Liver (tissue), 9 donors: ENCODE data around the gene KSR2. TPM values are rescaled to one million over a fixed set of nuclear protein-coding genes. Genes with fewer than 3 reads are reported as not detected.

Source experiments
- DNase-seq: peaks from one replicate; pipeline ENCODE4 v3.0.0-alpha.2; 2017; ENCODE audit warnings: low spot score
- H3K27ac ChIP-seq, 2 donors: one replicate each; pipeline ENCODE4 v1.7.0; 2013; ENCODE audit warnings: inconsistent platforms in 2 of 2, low read length in 2 of 2, control low read depth in 1 of 2, low read depth in 1 of 2, mild to moderate bottlenecking in 1 of 2
- H3K27me3 ChIP-seq, 4 donors: one replicate each; pipeline versions ENCODE4 v1.6.1 to v1.7.0; 2013; ENCODE audit warnings: low read length in 3 of 4, inconsistent platforms in 1 of 4, mild to moderate bottlenecking in 1 of 4, moderate library complexity in 1 of 4; ENCODE audit not compliant: control insufficient read depth in 4 of 4, insufficient read depth in 4 of 4
- H3K36me3 ChIP-seq, 4 donors: one replicate each; pipeline versions ENCODE4 v1.6.1 to v1.7.0; 2013; ENCODE audit warnings: low read length in 3 of 4, mild to moderate bottlenecking in 3 of 4, low read depth in 1 of 4, moderate library complexity in 1 of 4; ENCODE audit not compliant: control insufficient read depth in 4 of 4, insufficient read depth in 3 of 4
- H3K4me1 ChIP-seq, 4 donors: one replicate each; pipeline versions ENCODE4 v1.6.1 to v1.7.0; 2013; ENCODE audit warnings: low read length in 3 of 4, mild to moderate bottlenecking in 3 of 4, moderate library complexity in 1 of 4; ENCODE audit not compliant: control insufficient read depth in 4 of 4, insufficient read depth in 4 of 4
- H3K4me3 ChIP-seq, 3 donors: one replicate each; pipeline versions ENCODE4 v1.6.1 to v1.7.0; 2013; ENCODE audit warnings: low read length in 3 of 3, control low read depth in 1 of 3, low read depth in 1 of 3, mild to moderate bottlenecking in 1 of 3
- H3K9ac ChIP-seq, 2 donors: one replicate each; pipeline ENCODE4 v1.7.0; 2013; ENCODE audit warnings: low read length in 2 of 2, mild to moderate bottlenecking in 2 of 2, moderate library complexity in 2 of 2, control low read depth in 1 of 2, low read depth in 1 of 2
- H3K9me3 ChIP-seq, 4 donors: one replicate each; pipeline versions ENCODE4 v1.6.1 to v1.7.0; 2013; ENCODE audit warnings: low read length in 3 of 4; ENCODE audit not compliant: control insufficient read depth in 4 of 4
- EGR1 ChIP-seq, 2 donors: IDR thresholded peaks; 2 replicates each; pipeline ENCODE4 v1.6.1; 2016 to 2018; ENCODE audit warnings: antibody characterized with exemption in 2 of 2, low read depth in 2 of 2
- FOXA1 ChIP-seq: IDR thresholded peaks from 2 replicates; pipeline ENCODE4 v1.6.1; 2016; ENCODE audit warnings: antibody characterized with exemption
- FOXA2 ChIP-seq: IDR thresholded peaks from 2 replicates; pipeline ENCODE4 v1.6.1; 2016; ENCODE audit warnings: antibody characterized with exemption
- GABPA ChIP-seq, 2 donors: IDR thresholded peaks in 1 of 2; conservative IDR thresholded peaks in 1 of 2; 2 replicates each; pipeline ENCODE4 v1.6.1; 2016; ENCODE audit warnings: antibody characterized with exemption in 2 of 2, mild to moderate bottlenecking in 1 of 2, moderate library complexity in 1 of 2
- HNF4A ChIP-seq, 2 donors: conservative IDR thresholded peaks; 2 replicates each; pipeline ENCODE4 v1.6.1; 2016; ENCODE audit warnings: antibody characterized with exemption in 2 of 2, mild to moderate bottlenecking in 2 of 2
- NR2F2 ChIP-seq: IDR thresholded peaks from 2 replicates; pipeline ENCODE4 v1.6.1; 2016; ENCODE audit warnings: antibody characterized with exemption
- RAD21 ChIP-seq, 2 donors: IDR thresholded peaks; 2 replicates each; pipeline ENCODE4 v1.6.1; 2016; ENCODE audit warnings: antibody characterized with exemption in 2 of 2, mild to moderate bottlenecking in 2 of 2
- REST ChIP-seq: IDR thresholded peaks from 2 replicates; pipeline ENCODE4 v1.6.1; 2016; ENCODE audit warnings: antibody characterized with exemption, mild to moderate bottlenecking
- RXRA ChIP-seq, 2 donors: IDR thresholded peaks; 2 replicates each; pipeline ENCODE4 v1.6.1; 2017 to 2018; ENCODE audit warnings: antibody characterized with exemption in 2 of 2, mild to moderate bottlenecking in 1 of 2
- TAF1 ChIP-seq: conservative IDR thresholded peaks from 2 replicates; pipeline ENCODE4 v1.6.1; 2016; ENCODE audit warnings: antibody characterized with exemption, mild to moderate bottlenecking
- YY1 ChIP-seq: IDR thresholded peaks from 2 replicates; pipeline ENCODE4 v1.6.1; 2016; ENCODE audit warnings: antibody characterized with exemption, mild to moderate bottlenecking
- WGBS: extraction: QIAGEN DNeasy Blood & Tissue Kit; methylation state at CpG from one replicate; pipeline ENCODE4 v1.1.7; 2013; 5-methylcytosine and 5-hydroxymethylcytosine counted together
- polyA plus RNA-seq, 2 donors: library from polyadenylated mRNA; stranded (reverse) in 1 of 2; unstranded in 1 of 2; fragments of 200-250 nt in 1 of 2; fragments of >200 nt in 1 of 2; fragmentation: Nextera tagmentation in 1 of 2; extraction: Ambion mirVana in 1 of 2; gene quantifications; one replicate each; pipeline versions ENCODE4 v1.2.1 to v1.2.3, GENCODE V29; 2013 to 2015
- total RNA-seq, 2 donors: library from RNA; depleted of rRNA; stranded (reverse); fragments of >200 nt; gene quantifications; one replicate each; pipeline ENCODE4 v1.2.3, GENCODE V29; 2014
- TF ChIP-seq, protein P1 (sequence below): IDR thresholded peaks from 2 replicates; pipeline ENCODE4 v1.6.1; 2016; ENCODE audit warnings: antibody characterized with exemption
- TF ChIP-seq, protein P2 (sequence below): IDR thresholded peaks from 2 replicates; pipeline ENCODE4 v1.6.1; 2016; ENCODE audit warnings: antibody characterized with exemption
- TF ChIP-seq, protein P3 (sequence below): IDR thresholded peaks from 2 replicates; pipeline ENCODE4 v1.6.1; 2016; ENCODE audit warnings: antibody characterized with exemption
- donor health status: healthy.
- donor health status: healthy.
- donor health status: healthy.
- donor health status: healthy.
- donor health status: healthy.

Gene KSR2
- total and polyA plus RNA-seq, 4 donors: under 0.01 to 0.02 (median under 0.01) TPM; not detected in 1

DNA sequence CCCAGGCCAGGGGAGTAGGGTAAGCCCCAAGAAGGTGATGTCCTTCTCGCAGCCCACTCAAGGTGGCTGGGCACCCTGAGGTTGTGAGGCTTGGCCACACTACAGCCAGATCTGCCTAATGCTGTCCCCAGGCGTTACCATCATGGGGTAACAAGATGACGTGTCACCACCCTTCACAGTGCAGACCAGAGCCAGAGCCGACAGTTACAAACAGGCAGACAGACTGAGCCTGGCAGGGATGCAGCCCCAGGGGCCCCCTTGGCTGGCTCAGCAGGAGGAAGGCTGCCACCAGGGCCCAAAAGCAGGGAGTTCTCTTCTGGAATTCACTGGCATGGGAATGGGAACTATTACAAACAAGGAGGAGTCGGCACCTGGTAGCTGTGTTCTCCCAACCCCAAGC lies 304.6 kb downstream of the KSR2 start:
- H3K4me3 ChIP-seq: no peak overlapping the region
- no peak for DNase-seq
- no peaks in the 10 kb centered on the region for H3K9me3 ChIP-seq
- peaks cover 0 to 10% (median 0%) of the 10 kb centered on the region in 4 donors for H3K27me3 ChIP-seq
- H3K27ac ChIP-seq: no peak overlapping the region
- WGBS: 75% methylated on average over 5 of the region's 5 CpGs
- TF ChIP-seq RAD21 (IDR thresholded peaks at IDR 0.05) (no peak), REST (no peak)
- TF ChIP-seq, protein P1, sequence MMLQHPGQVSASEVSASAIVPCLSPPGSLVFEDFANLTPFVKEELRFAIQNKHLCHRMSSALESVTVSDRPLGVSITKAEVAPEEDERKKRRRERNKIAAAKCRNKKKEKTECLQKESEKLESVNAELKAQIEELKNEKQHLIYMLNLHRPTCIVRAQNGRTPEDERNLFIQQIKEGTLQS: no peak
- H3K9ac ChIP-seq: no peak overlapping the region
- no peaks in the 10 kb centered on the region for H3K4me1 ChIP-seq
- no peaks in the 10 kb centered on the region for H3K36me3 ChIP-seq

GRCh38 chr12:117662620-117663395 lies 306.0 kb downstream of the KSR2 start:
- 63% methylated on average over 8 of the region's 8 CpGs for WGBS
- H3K9ac ChIP-seq: no peak overlapping the region
- TF ChIP-seq, protein P2, sequence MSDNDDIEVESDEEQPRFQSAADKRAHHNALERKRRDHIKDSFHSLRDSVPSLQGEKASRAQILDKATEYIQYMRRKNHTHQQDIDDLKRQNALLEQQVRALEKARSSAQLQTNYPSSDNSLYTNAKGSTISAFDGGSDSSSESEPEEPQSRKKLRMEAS: no peak
- TF ChIP-seq, protein P1: no peak
- TF ChIP-seq TAF1 (no peak), NR2F2 (no peak), GABPA (IDR thresholded peaks at IDR 0.05 in 1 of 2, conservative IDR thresholded peaks at IDR 0.05 in 1 of 2) (no peak), FOXA2 (no peak)
- no peaks in the 10 kb centered on the region for H3K4me1 ChIP-seq
- no peaks in the 10 kb centered on the region for H3K9me3 ChIP-seq
- H3K4me3 ChIP-seq: no peak overlapping the region
- H3K27me3 ChIP-seq: peaks cover 0 to 7% (median 0%) of the 10 kb centered on the region in 4 donors
- no peak for DNase-seq
- H3K27ac ChIP-seq: no peak overlapping the region
- H3K36me3 ChIP-seq: no peaks in the 10 kb centered on the region

DNA sequence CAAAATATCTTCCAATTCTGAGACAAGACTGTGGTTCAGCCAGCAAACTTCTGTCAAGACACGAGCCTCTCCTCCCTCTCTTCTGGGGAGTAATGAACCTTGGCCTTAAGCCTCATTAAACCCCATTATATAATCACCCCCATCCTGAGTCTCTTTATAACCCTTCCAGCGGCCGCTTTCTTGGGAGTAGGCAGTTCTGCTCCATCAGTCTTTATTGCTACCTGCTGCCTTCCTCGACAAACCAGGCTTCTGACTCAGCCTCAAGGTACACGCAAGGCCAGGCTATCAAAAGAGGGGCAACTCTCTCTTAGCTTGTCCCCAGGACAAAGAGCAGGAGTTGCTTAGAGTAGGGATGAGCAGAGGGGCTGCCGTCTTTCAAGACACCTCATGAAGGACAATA lies 306.6 kb downstream of the KSR2 start:
- H3K27me3 ChIP-seq: peaks cover 0 to 7% (median 0%) of the 10 kb centered on the region in 4 donors
- no peaks in the 10 kb centered on the region for H3K9me3 ChIP-seq
- DNase-seq: no peak
- H3K4me1 ChIP-seq: no peaks in the 10 kb centered on the region
- no peak overlapping the region for H3K4me3 ChIP-seq
- TF ChIP-seq, protein P2: no peak
- TF ChIP-seq, protein P3, sequence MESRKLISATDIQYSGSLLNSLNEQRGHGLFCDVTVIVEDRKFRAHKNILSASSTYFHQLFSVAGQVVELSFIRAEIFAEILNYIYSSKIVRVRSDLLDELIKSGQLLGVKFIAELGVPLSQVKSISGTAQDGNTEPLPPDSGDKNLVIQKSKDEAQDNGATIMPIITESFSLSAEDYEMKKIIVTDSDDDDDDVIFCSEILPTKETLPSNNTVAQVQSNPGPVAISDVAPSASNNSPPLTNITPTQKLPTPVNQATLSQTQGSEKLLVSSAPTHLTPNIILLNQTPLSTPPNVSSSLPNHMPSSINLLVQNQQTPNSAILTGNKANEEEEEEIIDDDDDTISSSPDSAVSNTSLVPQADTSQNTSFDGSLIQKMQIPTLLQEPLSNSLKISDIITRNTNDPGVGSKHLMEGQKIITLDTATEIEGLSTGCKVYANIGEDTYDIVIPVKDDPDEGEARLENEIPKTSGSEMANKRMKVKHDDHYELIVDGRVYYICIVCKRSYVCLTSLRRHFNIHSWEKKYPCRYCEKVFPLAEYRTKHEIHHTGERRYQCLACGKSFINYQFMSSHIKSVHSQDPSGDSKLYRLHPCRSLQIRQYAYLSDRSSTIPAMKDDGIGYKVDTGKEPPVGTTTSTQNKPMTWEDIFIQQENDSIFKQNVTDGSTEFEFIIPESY: no peak
- TF ChIP-seq EGR1 (IDR thresholded peaks at IDR 0.05; ENCODE audit: low read depth in 2 of 2): no peak
- no peak for TF ChIP-seq REST
- TF ChIP-seq GABPA (IDR thresholded peaks at IDR 0.05 in 1 of 2, conservative IDR thresholded peaks at IDR 0.05 in 1 of 2): no peak
- no peak for TF ChIP-seq RXRA (IDR thresholded peaks at IDR 0.05)
- TF ChIP-seq NR2F2: no peak
- TF ChIP-seq TAF1: no peak
- no peak for TF ChIP-seq FOXA1
- TF ChIP-seq, protein P1: no peak
- TF ChIP-seq HNF4A (conservative IDR thresholded peaks at IDR 0.05): no peak
- TF ChIP-seq YY1: no peak
- H3K9ac ChIP-seq: no peak overlapping the region
- H3K27ac ChIP-seq: no peak overlapping the region
- 74% methylated on average over 6 of the region's 6 CpGs for WGBS
- no peaks in the 10 kb centered on the region for H3K36me3 ChIP-seq
